ENCODE measurements around the gene WDR73. TPM values are rescaled to one million over a fixed set of nuclear protein-coding genes. Genes with fewer than 3 reads are reported as not detected.

The WDR73 gene
- total and polyA plus RNA-seq, 10 of the 15 experiments (the other 5 are each of a cell fraction or from before 2014, with no cell fraction given), result 4.4 to 25.6 (median 16.3) TPM

DNA sequence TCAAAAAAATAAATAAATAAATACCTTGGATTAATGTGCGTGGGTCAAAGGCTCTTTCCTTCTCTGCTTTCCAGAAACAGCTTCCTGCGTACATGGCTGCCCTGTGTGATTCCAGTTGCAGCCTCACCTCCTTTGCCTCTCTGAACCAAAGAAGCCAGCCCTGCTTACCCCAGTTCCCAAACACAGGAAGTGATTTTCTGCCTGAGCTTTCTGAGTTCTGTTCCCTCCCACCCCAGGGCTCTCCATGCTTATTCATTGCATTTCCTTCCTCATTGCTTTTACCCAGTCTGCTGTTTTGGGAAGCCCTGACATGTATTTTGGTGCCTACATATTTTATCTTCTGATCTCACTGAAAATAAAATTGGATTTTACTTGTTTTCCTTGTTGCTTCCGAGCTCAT, 37.8 kb downstream of the WDR73 start (continued):
- TF ChIP-seq MXI1 (IDR thresholded peaks at IDR 0.05; ENCODE audit: low read depth, low read length) (no peak), FOS (IDR thresholded peaks at IDR 0.05; ENCODE audit: borderline replicate concordance, extremely low read depth, insufficient read length) (no peak), LARP7 (IDR thresholded peaks at IDR 0.05) (no peak), IKZF1 (conservative IDR thresholded peaks at IDR 0.05) (no peak), SRF (IDR thresholded peaks at IDR 0.05; ENCODE audit: low read depth in 2 of 2, low read length in 2 of 2) (no peak), ZNF24 (IDR thresholded peaks at IDR 0.05) (no peak), ZNF384 (IDR thresholded peaks at IDR 0.05; ENCODE audit: borderline replicate concordance, low read depth, low read length) (no peak), MTA3 (IDR thresholded peaks at IDR 0.05; ENCODE audit: borderline replicate concordance, low read length) (no peak)
- TF ChIP-seq, protein P1, sequence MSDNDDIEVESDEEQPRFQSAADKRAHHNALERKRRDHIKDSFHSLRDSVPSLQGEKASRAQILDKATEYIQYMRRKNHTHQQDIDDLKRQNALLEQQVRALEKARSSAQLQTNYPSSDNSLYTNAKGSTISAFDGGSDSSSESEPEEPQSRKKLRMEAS (IDR thresholded peaks at IDR 0.05; ENCODE audit: low read depth, low read length), result no peak

DNA sequence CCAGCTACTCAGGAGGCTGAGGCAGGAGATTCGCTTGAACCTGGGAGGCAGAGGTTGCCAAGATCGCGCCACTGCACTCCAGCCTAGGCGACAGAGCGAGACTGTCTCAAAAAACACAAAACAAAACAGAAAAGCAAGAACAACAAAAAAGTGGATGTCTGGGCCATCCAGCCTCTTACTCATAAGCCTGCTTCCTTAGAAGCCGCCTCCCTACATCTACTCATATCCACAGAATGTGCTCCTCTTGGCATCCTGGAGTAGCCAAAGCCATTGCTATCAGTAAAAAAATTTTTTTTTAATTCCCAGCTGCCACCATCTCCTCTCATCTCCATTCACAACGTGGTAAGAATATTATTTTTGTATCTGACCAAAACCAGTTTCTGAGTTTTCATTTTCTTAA, 42.5 kb downstream of the WDR73 start:
- ChIA-PET CTCF (no interaction called here), RAD21 (ENCODE audit: unreplicated experiment) (no interaction called here), SMC1A (ENCODE audit: uncharacterized antibody, unreplicated experiment) (no interaction called here), POLR2A (no interaction called here)
- ATAC-seq, result no peak
- H3K4me3 ChIP-seq, result no peak overlapping the region
- no peaks in the 10 kb centered on the region for H3K27me3 ChIP-seq (replicated peaks in 1 of 2; ENCODE audit: control insufficient read depth in 2 of 2, insufficient read depth in 2 of 2, low read length in 1 of 2)
- H3K9me3 ChIP-seq (replicated peaks; ENCODE audit: control insufficient read depth, insufficient read depth, low read length), result no peaks in the 10 kb centered on the region
- no peaks in the 10 kb centered on the region; a peak in 1 of 4 replicates for H3K36me3 ChIP-seq (ENCODE audit: control insufficient read depth in 2 of 2, insufficient read depth in 2 of 2, low read length in 1 of 2)
- H3K79me2 ChIP-seq (ENCODE audit: control insufficient read depth, insufficient read depth, low read length), result no peaks in the 10 kb centered on the region; the same call in 1 of the 2 replicates
- TF ChIP-seq BRCA1 (IDR thresholded peaks at IDR 0.05; ENCODE audit: low read depth, low read length), result no peak
- TF ChIP-seq SUPT20H (IDR thresholded peaks at IDR 0.05; ENCODE audit: borderline replicate concordance, control insufficient read depth, low read depth, low read length), result no peak
- 86% methylated on average over 7 of the region's 7 CpGs for WGBS (ENCODE audit: insufficient coverage, insufficient replicate concordance, low lambda C conversion rate, missing lambda C conversion rate)
- H3K4me1 ChIP-seq (ENCODE audit: control insufficient read depth, insufficient read depth, low read length), result no peaks in the 10 kb centered on the region
- no peak overlapping the region for H2AFZ ChIP-seq (ENCODE audit: control insufficient read depth, low read depth, low read length)
- no peaks in the 10 kb centered on the region for H4K20me1 ChIP-seq (ENCODE audit: control insufficient read depth, insufficient read depth)
- H3K4me2 ChIP-seq (ENCODE audit: control insufficient read depth, insufficient read depth), result no peak overlapping the region
- no TSS peak for BruUV-seq (replicated peaks)
- H3K9ac ChIP-seq (ENCODE audit: control insufficient read depth, insufficient read depth, low read length), result no peak overlapping the region
- in situ Hi-C loops (cut with MboI), result no loop called here
- H3K27ac ChIP-seq (ENCODE audit: control insufficient read depth, insufficient read depth), result no peak overlapping the region
- FAIRE-seq, result no peak
- DNase-seq (ENCODE audit: low read depth, low spot score), result no peak
- intact Hi-C loops (cut with micrococcal nuclease; ENCODE audit: unreplicated experiment), result no loop called here
